Left renal cortex interstitium (tissue), 4 donors: ENCODE measurements around the gene PDE10A. TPM values are rescaled to one million over a fixed set of nuclear protein-coding genes. Genes with fewer than 3 reads are reported as not detected.

Experiments
- DNase-seq, 4 donors: peaks; one replicate each; pipeline ENCODE4 v3.0.0-alpha.2; 2013; ENCODE audit warnings: low read depth in 4 of 4, low spot score in 2 of 4, missing footprints in 1 of 4
- polyA plus RNA-seq, 4 donors: library from polyadenylated mRNA; unstranded; fragments of 120-200 nt; gene quantifications; one replicate each; pipeline ENCODE4 v1.2.1, GENCODE V29; 2013; ENCODE audit not compliant: insufficient read length in 4 of 4

The PDE10A gene
- polyA plus RNA-seq, 4 donors: 17.2 to 32.6 (median 17.6) TPM

DNA sequence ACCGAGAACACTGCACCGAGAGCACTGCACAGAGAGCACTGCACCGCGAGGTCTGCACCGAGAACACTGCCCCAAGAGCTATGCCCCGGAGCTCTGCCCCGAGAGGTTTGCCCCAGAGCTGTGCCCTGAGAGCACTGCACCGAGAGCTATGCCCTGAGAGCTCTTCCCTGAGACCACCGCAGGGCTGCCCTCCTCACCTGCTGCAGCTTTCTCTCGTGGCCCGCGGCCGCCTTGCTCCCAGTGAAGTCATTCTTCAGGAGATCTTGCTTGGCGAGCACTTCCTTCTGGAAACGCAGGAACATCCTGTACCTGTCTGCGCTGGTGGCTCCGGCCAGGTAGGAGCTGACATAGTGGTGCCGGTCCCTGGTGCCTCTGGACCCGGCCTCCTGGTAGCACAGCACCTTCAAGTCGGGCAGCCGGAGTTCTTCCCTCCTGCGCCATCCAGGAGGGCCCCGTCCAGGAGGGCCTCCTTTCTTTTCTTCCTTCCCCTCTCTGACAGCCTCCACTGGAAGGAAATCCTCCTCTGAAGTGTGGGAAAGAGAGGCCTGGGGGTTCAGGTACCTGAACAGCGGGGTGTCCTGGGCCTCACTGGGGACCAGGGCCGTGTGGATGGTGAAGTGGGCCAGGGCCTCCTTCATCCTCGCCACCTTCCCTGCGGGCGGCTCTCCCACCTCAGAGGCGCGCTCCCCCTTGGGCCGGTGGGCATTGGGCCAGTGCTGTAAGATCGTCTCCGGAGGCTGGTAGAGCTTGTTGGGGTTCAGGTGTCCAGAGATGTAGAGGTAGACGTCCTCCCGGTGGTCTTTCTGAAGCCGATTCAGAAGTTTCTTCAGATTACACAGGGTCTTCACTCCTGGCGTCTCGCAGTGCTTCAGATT is 361.4 kb downstream of the PDE10A start:
- DNase-seq: no peak

DNA sequence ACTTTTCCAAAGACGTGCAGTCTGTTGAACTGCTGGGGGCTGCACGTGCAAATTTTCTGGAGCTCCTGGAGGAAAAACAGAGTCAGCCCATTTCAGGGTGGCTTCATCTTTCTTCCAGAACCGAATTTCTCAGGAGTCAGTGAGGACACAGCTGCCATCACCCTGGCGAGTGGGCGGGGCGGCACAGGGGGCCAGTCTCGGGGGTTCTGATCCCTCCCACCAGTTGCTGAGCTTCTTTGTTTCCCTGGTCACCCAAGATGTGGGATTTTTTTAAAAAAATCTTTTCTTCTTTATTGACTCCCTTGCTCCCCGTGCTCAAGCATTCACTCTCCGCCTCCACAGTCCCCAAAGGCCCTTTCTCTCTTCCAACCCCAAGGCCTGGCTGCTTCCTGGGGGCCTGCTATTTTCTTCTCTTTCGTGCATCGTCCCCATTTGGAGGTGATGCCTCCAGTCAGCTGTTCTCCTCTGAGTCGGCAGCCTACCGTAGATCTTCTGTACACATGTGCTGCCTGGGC is 362.6 kb downstream of the PDE10A start:
- no peak for DNase-seq

- DNase-seq: no peak
These were observed 364.2 kb downstream of the PDE10A start for GRCh38 chr6:165298875-165299274.

- DNase-seq: no peak
These were observed 364.6 kb downstream of the PDE10A start for GRCh38 chr6:165298402-165298801.

- no peak for DNase-seq
These were observed 370.4 kb downstream of the PDE10A start for GRCh38 chr6:165292657-165293056.
